HG02642 (cell line): ENCODE measurements around the gene ANKH.

Experiments used
- ATAC-seq: cut with Tn5 transposase; IDR thresholded peaks from one replicate; pipeline ENCODE4 v1.9.1; 2021; ENCODE audit warnings: mild to moderate bottlenecking; ENCODE audit not compliant: unreplicated experiment, poor library complexity

The ANKH gene

DNA sequence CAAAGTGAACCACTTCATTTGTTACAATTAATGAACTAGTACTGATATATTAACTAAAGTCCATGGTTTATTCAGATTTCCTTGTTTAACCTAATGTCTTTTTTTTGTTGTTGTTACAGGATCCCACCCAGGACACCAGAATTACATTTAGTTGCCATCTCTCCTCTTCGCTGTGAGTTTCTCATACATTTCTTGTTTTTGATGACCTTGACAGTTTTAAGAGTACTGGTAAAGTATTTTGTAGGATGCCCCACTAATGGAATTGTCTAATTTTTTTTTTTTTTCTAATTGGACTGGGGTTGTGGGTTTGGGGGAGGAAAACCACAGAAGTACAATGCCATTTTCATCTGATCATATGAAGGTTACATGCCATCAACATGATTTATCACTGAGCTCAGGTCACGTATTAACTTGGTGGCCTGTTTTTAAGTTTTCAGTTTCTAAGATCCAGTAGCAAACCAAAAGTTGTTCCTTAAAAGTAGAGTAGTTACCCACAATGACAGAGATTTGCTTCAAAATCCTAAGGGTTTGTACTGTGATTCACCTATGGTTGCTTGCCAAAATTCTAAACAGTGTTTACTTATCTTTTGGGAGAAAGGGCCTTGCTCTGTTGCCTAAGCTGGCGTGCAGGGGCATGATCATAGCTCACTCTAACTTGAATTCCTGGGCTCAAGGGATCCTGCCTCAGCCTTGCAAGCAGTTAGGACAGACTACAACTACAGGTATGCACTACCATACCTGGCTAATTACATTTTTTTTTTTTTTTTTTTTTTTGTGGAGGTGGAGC is 211.6 kb downstream of the ANKH start:
- no peak for ATAC-seq

- ATAC-seq = no peak
Measured at GRCh38 chr5:14656898-14657297, 214.7 kb downstream of the ANKH start.

DNA sequence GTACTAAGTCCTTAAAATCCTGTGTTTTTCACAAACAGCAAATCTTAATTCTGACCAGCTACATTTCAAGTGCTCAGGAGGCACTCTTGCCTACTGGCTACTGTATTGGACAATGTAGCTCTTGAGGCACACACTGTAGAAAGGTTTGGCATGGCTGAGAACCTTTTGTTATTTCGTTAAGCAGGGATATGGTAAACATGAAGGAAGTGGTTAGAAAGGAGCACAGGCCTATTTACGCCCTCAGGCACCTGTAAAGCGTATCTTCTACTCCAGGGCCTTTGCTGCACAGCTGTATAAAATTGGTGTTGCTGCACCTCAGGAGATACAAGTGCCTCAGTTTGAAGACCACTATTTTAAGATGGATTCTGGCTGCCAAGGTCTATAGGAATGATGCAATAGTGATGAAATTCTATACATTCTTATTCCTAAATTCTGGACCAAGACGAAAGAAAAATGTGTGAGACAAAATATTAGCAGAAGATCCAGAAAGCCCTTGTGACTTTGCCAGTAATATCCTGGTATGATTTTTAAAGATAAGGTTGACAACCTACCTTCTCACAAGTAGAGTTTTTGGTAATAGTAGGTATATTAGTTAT is 216.3 kb downstream of the ANKH start:
- no peak for ATAC-seq
